Calu3 (cell line): ENCODE results near the gene TPSG1. TPM values are rescaled to one million over a fixed set of nuclear protein-coding genes. Genes with fewer than 3 reads are reported as not detected.

Experiments
- BruUV-seq: library from RNA; stranded (reverse); fragments of 400-500 nt; replicated peaks from 2 replicates; lab custom pipeline; 2021; lab: Mats Ljungman, UMichigan
- CTCF ChIA-PET: fragments of 300-600 bp; sonication (Branson Sonifier 250); formaldehyde crosslinking; loops from one replicate; lab custom pipeline; 2022; ENCODE audit warnings: antibody characterized with exemption; lab: Charles Lee
- DNase-seq: peaks from one replicate; pipeline ENCODE4 v3.0.0; 2022
- H3K27ac Mint-ChIP-seq: one replicate; pipeline ENCODE4 v1.8.0; 2022; ENCODE audit warnings: mixed read lengths; ENCODE audit not compliant: unreplicated experiment
- H3K27me3 Mint-ChIP-seq: one replicate; pipeline ENCODE4 v1.8.0; 2022; ENCODE audit warnings: mixed read lengths; ENCODE audit not compliant: unreplicated experiment
- H3K36me3 Mint-ChIP-seq: one replicate; pipeline ENCODE4 v1.8.0; 2022; ENCODE audit warnings: mild to moderate bottlenecking, moderate library complexity, mixed read lengths; ENCODE audit not compliant: insufficient read depth, unreplicated experiment
- H3K4me1 Mint-ChIP-seq: one replicate; pipeline ENCODE4 v1.8.0; 2022; ENCODE audit warnings: mild to moderate bottlenecking, low read depth, mixed read lengths; ENCODE audit not compliant: unreplicated experiment
- H3K4me3 Mint-ChIP-seq: one replicate; pipeline ENCODE4 v1.8.0; 2022; ENCODE audit warnings: mild to moderate bottlenecking, low read depth, moderate library complexity, mixed read lengths; ENCODE audit not compliant: unreplicated experiment
- H3K9me3 Mint-ChIP-seq: one replicate; pipeline ENCODE4 v1.8.0; 2022; ENCODE audit warnings: low read depth, mixed read lengths; ENCODE audit not compliant: unreplicated experiment
- intact Hi-C: fragments of 100-400 bp; cut with micrococcal nuclease; formaldehyde crosslinking; loops from one replicate; pipeline ENCODE4 v1.10.0; 2022; ENCODE audit not compliant: unreplicated experiment
- total RNA-seq: library from RNA; stranded (reverse); gene quantifications from 2 replicates; pipeline ENCODE4 v1.2.3, GENCODE V29; 2022
- TF ChIP-seq, protein P1 (sequence below): fragments of 200-600 bp; IDR thresholded peaks from one replicate; pipeline ENCODE4 v1.8.0; 2022; ENCODE audit warnings: antibody characterized with exemption; ENCODE audit not compliant: unreplicated experiment

TPSG1 gene
- total RNA-seq, 1 experiment from 2014 or later = not detected

- Mint-ChIP-seq H3K27me3 (peaks cover 91% of the 10 kb centered on the region), H3K36me3 (no peaks in the 10 kb centered on the region), H3K27ac (no peak overlapping the region), H3K9me3 (no peaks in the 10 kb centered on the region), H3K4me3 (no peak overlapping the region), H3K4me1 (no peaks in the 10 kb centered on the region)
- BruUV-seq = no TSS peak
- DNase-seq = peak; percentile 47
- TF ChIP-seq, protein P1, sequence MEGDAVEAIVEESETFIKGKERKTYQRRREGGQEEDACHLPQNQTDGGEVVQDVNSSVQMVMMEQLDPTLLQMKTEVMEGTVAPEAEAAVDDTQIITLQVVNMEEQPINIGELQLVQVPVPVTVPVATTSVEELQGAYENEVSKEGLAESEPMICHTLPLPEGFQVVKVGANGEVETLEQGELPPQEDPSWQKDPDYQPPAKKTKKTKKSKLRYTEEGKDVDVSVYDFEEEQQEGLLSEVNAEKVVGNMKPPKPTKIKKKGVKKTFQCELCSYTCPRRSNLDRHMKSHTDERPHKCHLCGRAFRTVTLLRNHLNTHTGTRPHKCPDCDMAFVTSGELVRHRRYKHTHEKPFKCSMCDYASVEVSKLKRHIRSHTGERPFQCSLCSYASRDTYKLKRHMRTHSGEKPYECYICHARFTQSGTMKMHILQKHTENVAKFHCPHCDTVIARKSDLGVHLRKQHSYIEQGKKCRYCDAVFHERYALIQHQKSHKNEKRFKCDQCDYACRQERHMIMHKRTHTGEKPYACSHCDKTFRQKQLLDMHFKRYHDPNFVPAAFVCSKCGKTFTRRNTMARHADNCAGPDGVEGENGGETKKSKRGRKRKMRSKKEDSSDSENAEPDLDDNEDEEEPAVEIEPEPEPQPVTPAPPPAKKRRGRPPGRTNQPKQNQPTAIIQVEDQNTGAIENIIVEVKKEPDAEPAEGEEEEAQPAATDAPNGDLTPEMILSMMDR = no peak
- CTCF ChIA-PET = interaction anchor here (1.4 kb wide), 1 partner anchor 23 kb away, joined by 3 read pairs; no protein-coding TSS in a partner anchor
- intact Hi-C loops = no loop called here
These were observed 41.8 kb downstream of the TPSG1 start for GRCh38 chr16:1182950-1183907.

DNA sequence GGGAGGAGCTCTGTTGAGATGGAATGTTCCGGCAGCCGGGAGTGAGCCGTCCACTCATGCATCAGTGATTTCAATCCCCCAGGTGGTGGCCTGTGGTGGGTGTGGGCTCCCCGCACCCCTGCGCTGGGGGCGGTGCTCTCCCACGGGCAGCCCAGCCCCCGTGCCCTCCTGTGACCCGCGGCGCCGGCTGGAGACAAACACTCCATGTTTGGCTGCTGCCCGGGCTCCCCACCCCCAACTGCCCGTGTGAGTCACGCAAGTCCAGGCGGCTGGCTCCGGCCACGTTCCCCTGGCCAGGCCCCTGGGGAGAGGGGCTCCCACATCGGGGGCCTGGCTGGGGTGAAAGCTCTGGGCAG is 42.8 kb downstream of the TPSG1 start:
- intact Hi-C loops = no loop called here
- BruUV-seq = no TSS peak
- Mint-ChIP-seq H3K27ac (no peak overlapping the region), H3K27me3 (peaks cover 91% of the 10 kb centered on the region), H3K9me3 (no peaks in the 10 kb centered on the region), H3K36me3 (no peaks in the 10 kb centered on the region), H3K4me1 (no peaks in the 10 kb centered on the region), H3K4me3 (peak overlapping the region; percentile 21)
- DNase-seq = peak; percentile 72
- TF ChIP-seq, protein P1 = peak; percentile 15
- CTCF ChIA-PET = interaction anchor here (0.6 to 1.4 kb wide), 4 partner anchors 24 to 125 kb away, joined by 3 to 5 read pairs (median 4); no protein-coding TSS in a partner anchor

DNA sequence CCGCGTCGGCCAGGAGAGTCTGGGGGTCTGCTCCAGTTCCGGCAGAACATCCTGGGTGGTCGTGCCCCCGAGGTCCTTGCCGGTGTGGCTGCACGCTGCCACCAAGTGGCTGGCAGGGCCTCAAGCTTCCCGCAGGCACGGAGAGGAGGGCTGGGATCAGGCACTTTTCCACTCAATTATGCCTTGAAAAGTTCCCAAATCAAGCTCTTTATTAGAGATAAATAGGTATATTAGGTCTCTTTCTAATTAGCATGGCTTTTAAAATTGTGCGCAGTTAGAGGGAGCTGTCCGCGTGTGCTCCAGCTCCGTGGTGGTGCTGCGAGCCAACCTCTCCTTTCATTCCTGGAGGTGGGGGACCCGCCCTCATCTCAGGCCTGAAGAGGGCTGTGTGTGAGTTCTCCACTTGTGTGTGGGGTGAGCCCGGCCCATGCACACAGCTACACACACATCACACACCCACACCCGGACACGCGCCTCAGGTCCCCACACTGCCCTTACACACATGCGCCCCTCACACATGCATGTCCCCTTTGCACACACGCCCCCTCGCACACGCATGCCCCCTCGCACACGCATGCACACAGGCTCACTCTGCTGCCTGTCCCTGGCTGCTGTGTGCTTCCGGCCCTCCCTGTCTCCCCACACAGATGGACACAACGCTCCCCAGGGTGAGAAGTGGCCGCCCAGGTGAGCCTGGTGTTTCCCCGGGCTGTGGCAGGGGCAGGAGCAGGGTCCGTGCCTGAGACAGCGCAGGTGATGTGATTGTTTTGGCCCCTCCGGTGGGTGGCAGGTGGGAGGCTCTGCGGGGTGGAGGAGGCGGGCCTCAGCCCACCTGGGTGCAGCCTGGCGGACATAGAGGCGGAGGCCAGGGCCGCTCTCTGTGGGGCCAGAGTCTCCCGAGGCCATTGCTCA is 43.4 kb downstream of the TPSG1 start:
- intact Hi-C loops = no loop called here
- no TSS peak for BruUV-seq
- no peaks in the 10 kb centered on the region for H3K36me3 Mint-ChIP-seq
- no peak overlapping the region for H3K27ac Mint-ChIP-seq
- CTCF ChIA-PET = interaction anchor here (0.6 to 1.4 kb wide), 5 partner anchors 24 to 125 kb away, joined by 3 to 5 read pairs (median 4); no protein-coding TSS in a partner anchor
- peak overlapping the region; percentile 21 for H3K4me3 Mint-ChIP-seq
- H3K4me1 Mint-ChIP-seq = no peaks in the 10 kb centered on the region
- TF ChIP-seq, protein P1 = no peak
- no peaks in the 10 kb centered on the region for H3K9me3 Mint-ChIP-seq
- peaks cover 91% of the 10 kb centered on the region for H3K27me3 Mint-ChIP-seq
- no peak for DNase-seq
